Epithelial cell of prostate (primary cell): ENCODE measurements around the gene GMPR2.
"Not testable (repeated sequence)": the region's sequence is repeated elsewhere in the genome, so short reads cannot be mapped to it uniquely, and the experiment has no call there.

Experiments used
- DNase-seq: peaks from one replicate; pipeline ENCODE4 v3.0.0-alpha.2; 2011; ENCODE audit warnings: low read depth, low spot score
- H3K27ac ChIP-seq: fragments of 450-650 bp; 2 replicates; pipeline ENCODE4 v1.5.1; 2017; ENCODE audit warnings: mild to moderate bottlenecking

Gene GMPR2

GRCh38 chr14:24198814-24199524 lies 33.8 kb upstream of the GMPR2 start:
- no peak for DNase-seq
- H3K27ac ChIP-seq: no peak overlapping the region

- not testable (repeated sequence) for DNase-seq, H3K27ac ChIP-seq
Observed at GRCh38 chr14:24202538-24202937, 30.2 kb upstream of the GMPR2 start.

- not testable (repeated sequence) for DNase-seq, H3K27ac ChIP-seq
Observed at GRCh38 chr14:24203249-24203886, 29.4 kb upstream of the GMPR2 start.

- DNase-seq: no peak
- H3K27ac ChIP-seq: no peak overlapping the region
Observed at GRCh38 chr14:24204163-24205146, 28.3 kb upstream of the GMPR2 start.

- no peak overlapping the region for H3K27ac ChIP-seq
- no peak for DNase-seq
Observed at GRCh38 chr14:24206260-24207103, 26.2 kb upstream of the GMPR2 start.

- DNase-seq: no peak
- H3K27ac ChIP-seq: no peak overlapping the region
Observed at GRCh38 chr14:24207104-24207551, 25.6 kb upstream of the GMPR2 start.

GRCh38 chr14:24207625-24208024 lies 25.1 kb upstream of the GMPR2 start:
- no peak overlapping the region for H3K27ac ChIP-seq
- DNase-seq: no peak

GRCh38 chr14:24211311-24211710 lies 21.4 kb upstream of the GMPR2 start:
- DNase-seq: no peak
- H3K27ac ChIP-seq: no peak overlapping the region

- peak within 1 kb of the TSS; percentile 96 for H3K27ac ChIP-seq
- peak; percentile 89 for DNase-seq
Observed at GRCh38 chr14:24212924-24213865, 19.5 kb upstream of the GMPR2 start, which contains the start of gene CHMP4A. CHMP4A (minus strand) TSS chr14:24213488; CDS start chr14:24213439, 49 bp downstream.

- peak overlapping the region; percentile 96 for H3K27ac ChIP-seq
Observed at GRCh38 chr14:24213866-24214662, 18.7 kb upstream of the GMPR2 start.

GRCh38 chr14:24215495-24216344 lies 17.0 kb upstream of the GMPR2 start, which contains the start of gene MDP1:
MDP1 (minus strand) TSS chr14:24216066; CDS start chr14:24215955, 111 bp downstream.
- H3K27ac ChIP-seq: peak within 1 kb of the TSS; percentile 75
- peak; percentile 44 for DNase-seq

More at GRCh38 chr14:24213866-24214662, 18.7 kb upstream of the GMPR2 start:
- no peak for DNase-seq

GRCh38 chr14:24216345-24216699 lies 16.4 kb upstream of the GMPR2 start:
- no peak for DNase-seq
- peak overlapping the region; percentile 75 for H3K27ac ChIP-seq

GRCh38 chr14:24216876-24217275 lies 15.9 kb upstream of the GMPR2 start:
- DNase-seq: not testable (repeated sequence)
- H3K27ac ChIP-seq: peak overlapping the region; percentile 75

GRCh38 chr14:24219080-24219479 lies 13.6 kb upstream of the GMPR2 start:
- H3K27ac ChIP-seq: no peak overlapping the region
- no peak for DNase-seq

GRCh38 chr14:24219521-24219920 lies 13.2 kb upstream of the GMPR2 start:
- no peak overlapping the region for H3K27ac ChIP-seq
- no peak for DNase-seq

GRCh38 chr14:24222987-24223386 lies 9.7 kb upstream of the GMPR2 start:
- H3K27ac ChIP-seq: peak overlapping the region; percentile 95
- DNase-seq: not testable (repeated sequence)

- DNase-seq: peak; percentile 73
Observed at GRCh38 chr14:24224618-24225071, 8.1 kb upstream of the GMPR2 start.

More at GRCh38 chr14:24224618-24225071, 8.1 kb upstream of the GMPR2 start:
- H3K27ac ChIP-seq: peak overlapping the region; percentile 95
